PC-9 (cell line): ENCODE results near the gene CAPN11. TPM values are rescaled to one million over a fixed set of nuclear protein-coding genes. Genes with fewer than 3 reads are reported as not detected.

Source experiments
- BruUV-seq: library from RNA; stranded (reverse); fragments of 400-500 nt; replicated peaks from 2 replicates; lab custom pipeline; 2021; lab: Mats Ljungman, UMichigan
- CTCF ChIA-PET: fragments of 300-600 bp; sonication (Branson Sonifier 250); formaldehyde crosslinking; loops from one replicate; lab custom pipeline; 2022; ENCODE audit warnings: antibody characterized with exemption; lab: Charles Lee
- POLR2A ChIA-PET: fragments of 300-600 bp; sonication (Branson Sonifier 250); formaldehyde crosslinking; loops from one replicate; lab custom pipeline; 2022; ENCODE audit warnings: antibody characterized with exemption; ENCODE audit not compliant: unreplicated experiment; lab: Charles Lee
- DNase-seq, 2 experiments: peaks; one replicate each; pipeline versions ENCODE4 v3.0.0 to v3.0.0-alpha.2; 2015 to 2022; ENCODE audit warnings: mixed read lengths in 1 of 2
- H2AFZ ChIP-seq: fragments of 200-600 bp; sonication (generic); 2 replicates; pipeline ENCODE4 v1.8.1; 2017; ENCODE audit warnings: antibody characterized with exemption
- H3F3A ChIP-seq: fragments of 200-600 bp; sonication (generic); 2 replicates; pipeline ENCODE4 v1.8.1; 2017; ENCODE audit warnings: antibody characterized with exemption, mild to moderate bottlenecking, low read depth; ENCODE audit not compliant: insufficient read depth
- H3K27ac ChIP-seq: fragments of 200-600 bp; sonication (generic); 2 replicates; pipeline ENCODE4 v1.6.1; 2016; ENCODE audit warnings: mixed run types
- H3K27me3 ChIP-seq: fragments of 200-600 bp; sonication (generic); 2 replicates; pipeline ENCODE4 v1.6.1; 2016; ENCODE audit warnings: low read depth, mixed run types; ENCODE audit not compliant: insufficient read depth
- H3K36me3 ChIP-seq: fragments of 200-600 bp; sonication (generic); 2 replicates; pipeline ENCODE4 v1.6.1; 2016; ENCODE audit warnings: low read depth, mixed run types
- H3K4me1 ChIP-seq: fragments of 200-600 bp; sonication (generic); replicated peaks from 2 replicates; pipeline ENCODE4 v1.6.1; 2016; ENCODE audit warnings: mixed run types; ENCODE audit not compliant: insufficient read depth
- H3K4me2 ChIP-seq: fragments of 200-600 bp; sonication (generic); 2 replicates; pipeline ENCODE4 v1.6.1; 2017; ENCODE audit warnings: mixed run types
- H3K4me3 ChIP-seq: fragments of 200-600 bp; sonication (generic); 2 replicates; pipeline ENCODE4 v1.6.1; 2016; ENCODE audit warnings: mixed run types
- H3K79me2 ChIP-seq: fragments of 200-600 bp; sonication (generic); 2 replicates; pipeline ENCODE4 v1.6.1; 2017; ENCODE audit warnings: low read depth, mixed run types
- H3K9me2 ChIP-seq: fragments of 200-600 bp; sonication (generic); 2 replicates; pipeline ENCODE4 v1.8.1; 2017; ENCODE audit warnings: mild to moderate bottlenecking; ENCODE audit not compliant: insufficient read depth
- H3K9me3 ChIP-seq: fragments of 200-600 bp; sonication (generic); 2 replicates; pipeline ENCODE4 v1.8.1; 2016; ENCODE audit warnings: low read depth; ENCODE audit not compliant: insufficient read depth
- H4K20me1 ChIP-seq: fragments of 200-600 bp; sonication (generic); 2 replicates; pipeline ENCODE4 v1.8.1; 2017; ENCODE audit not compliant: insufficient read depth
- CTCF ChIP-seq: fragments of 200-600 bp; sonication (generic); conservative IDR thresholded peaks from 2 replicates; pipeline ENCODE4 v1.6.1; 2017; ENCODE audit warnings: mixed run types, antibody characterized with exemption, mild to moderate bottlenecking, moderate library complexity
- EZH2 ChIP-seq: fragments of 200-600 bp; sonication (generic); IDR thresholded peaks from 2 replicates; pipeline ENCODE4 v1.8.0; 2017; ENCODE audit warnings: antibody characterized with exemption, low read depth
- intact Hi-C: fragments of 100-400 bp; cut with micrococcal nuclease; formaldehyde crosslinking; loops from one replicate; pipeline ENCODE4 v1.10.0; 2022; ENCODE audit not compliant: unreplicated experiment
- total RNA-seq: library from RNA; stranded (reverse); gene quantifications from 2 replicates; pipeline ENCODE4 v1.2.3, GENCODE V29; 2021

The CAPN11 gene
- total RNA-seq, 1 experiment from 2014 or later: not detected

GRCh38 chr6:44119704-44120262 lies 38.8 kb upstream of the CAPN11 start:
- intact Hi-C loops: loop anchor here (5.0 kb wide), 1 partner anchor 128 kb away; the partner anchor contains the start of gene HSP90AB1
- DNase-seq: no peak
- no peaks in the 10 kb centered on the region for H3K9me3 ChIP-seq
- H3K36me3 ChIP-seq: peaks cover 19% of the 10 kb centered on the region
- H3K9me2 ChIP-seq: no peaks in the 10 kb centered on the region
- no peaks in the 10 kb centered on the region for H3K27me3 ChIP-seq
- ChIA-PET CTCF (no interaction called here), POLR2A (no interaction called here)
- H3K4me2 ChIP-seq: peak overlapping the region; percentile 35; the same call in 1 of the 2 replicates
- H3K27ac ChIP-seq: peak overlapping the region; percentile 54; the same call in 1 of the 2 replicates
- no TSS peak for BruUV-seq
- H3K4me3 ChIP-seq: no peak overlapping the region
- H4K20me1 ChIP-seq: peaks cover 80% of the 10 kb centered on the region
- H3K79me2 ChIP-seq: peaks cover 99% of the 10 kb centered on the region
- H3K4me1 ChIP-seq: peaks cover 84% of the 10 kb centered on the region
- peaks cover 31% of the 10 kb centered on the region for H3F3A ChIP-seq
- no peak overlapping the region for H2AFZ ChIP-seq
- no peak for TF ChIP-seq EZH2

GRCh38 chr6:44120692-44121443 lies 37.8 kb upstream of the CAPN11 start:
- BruUV-seq: no TSS peak
- POLR2A ChIA-PET: no interaction called here
- H3K27ac ChIP-seq: 0 out of 2 replicates have a peak overlapping the region, but pooled peaks have one; percentile 6
- H3F3A ChIP-seq: peaks cover 34% of the 10 kb centered on the region
- H3K9me2 ChIP-seq: no peaks in the 10 kb centered on the region
- H2AFZ ChIP-seq: no peak overlapping the region
- TF ChIP-seq CTCF: no peak
- no peak for TF ChIP-seq EZH2
- H3K36me3 ChIP-seq: peaks cover 20% of the 10 kb centered on the region
- intact Hi-C loops: no loop called here
- no peak overlapping the region for H3K4me3 ChIP-seq
- no peak for DNase-seq
- H3K27me3 ChIP-seq: no peaks in the 10 kb centered on the region
- H3K79me2 ChIP-seq: peaks cover 100% of the 10 kb centered on the region
- peaks cover 92% of the 10 kb centered on the region for H3K4me1 ChIP-seq
- H3K4me2 ChIP-seq: no peak overlapping the region
- no peaks in the 10 kb centered on the region for H3K9me3 ChIP-seq
- peaks cover 81% of the 10 kb centered on the region for H4K20me1 ChIP-seq
- CTCF ChIA-PET: no interaction called here

GRCh38 chr6:44122801-44123200 lies 35.8 kb upstream of the CAPN11 start:
- no peak for DNase-seq
- Histone ChIP-seq H3K9me3 (no peaks in the 10 kb centered on the region), H2AFZ (no peak overlapping the region), H3K36me3 (peaks cover 15% of the 10 kb centered on the region), H3K27me3 (no peaks in the 10 kb centered on the region), H3K27ac (no peak overlapping the region), H3K9me2 (no peaks in the 10 kb centered on the region), H3K4me2 (peak overlapping the region; percentile 99), H3K4me3 (no peak overlapping the region), H3K4me1 (peaks cover 76% of the 10 kb centered on the region), H3F3A (peaks cover 38% of the 10 kb centered on the region; the same call in 1 of the 2 replicates), H3K79me2 (peaks cover 97% of the 10 kb centered on the region), H4K20me1 (peaks cover 77% of the 10 kb centered on the region)
- intact Hi-C loops: no loop called here
- ChIA-PET POLR2A (no interaction called here), CTCF (no interaction called here)
- no TSS peak for BruUV-seq
- no peak for TF ChIP-seq CTCF
- TF ChIP-seq EZH2: no peak
